G401 (cell line): Measurements from ENCODE around the gene KCNJ18. TPM values are rescaled to one million over a fixed set of nuclear protein-coding genes. Genes with fewer than 3 reads are reported as not detected.
"Not testable (repeated sequence)": the region's sequence is repeated elsewhere in the genome, so short reads cannot be mapped to it uniquely, and the experiment has no call there.

Source experiments
- DNase-seq: peaks from one replicate; pipeline ENCODE4 v3.0.0-alpha.2; 2015; ENCODE audit warnings: low spot score
- in situ Hi-C: cut with HindIII; loops from 2 replicates; pipeline ENCODE4 v1.10.0; 2016; ENCODE audit warnings: low sequenced_read_pairs, mixed read lengths
- total RNA-seq: library from RNA; depleted of rRNA; stranded (reverse); fragments of >200 nt; shearing (Covaris generic); gene quantifications from 2 replicates; pipeline ENCODE4 v1.2.3, GENCODE V29; 2014; rRNA removed

The KCNJ18 gene
- total RNA-seq: not detected in 2 replicates

- in situ Hi-C loops, DNase-seq: not testable (repeated sequence)
Observed at GRCh38 chr17:21691883-21692703, at the start of gene KCNJ18. TSS of gene KCNJ18 (plus strand) at chr17:21692523. CDS start at chr17:21702787, 10,264 bp downstream.

- DNase-seq, in situ Hi-C loops: not testable (repeated sequence)
Observed at GRCh38 chr17:21648125-21648524, 44.2 kb upstream of the KCNJ18 start.

GRCh38 chr17:21650043-21650442 is 42.3 kb upstream of the KCNJ18 start:
- DNase-seq, in situ Hi-C loops: not testable (repeated sequence)

- in situ Hi-C loops: not testable (repeated sequence)
- DNase-seq: peak; percentile 30
Observed at GRCh38 chr17:21652049-21652448, 40.3 kb upstream of the KCNJ18 start.

- DNase-seq, in situ Hi-C loops: not testable (repeated sequence)
Observed at GRCh38 chr17:21653211-21653610, 39.1 kb upstream of the KCNJ18 start.

GRCh38 chr17:21656518-21657309 is 35.6 kb upstream of the KCNJ18 start:
- in situ Hi-C loops, DNase-seq: not testable (repeated sequence)

- in situ Hi-C loops, DNase-seq: not testable (repeated sequence)
Observed at GRCh38 chr17:21659635-21660034, 32.7 kb upstream of the KCNJ18 start.

- DNase-seq, in situ Hi-C loops: not testable (repeated sequence)
Observed at GRCh38 chr17:21661455-21661854, 30.9 kb upstream of the KCNJ18 start.

- in situ Hi-C loops, DNase-seq: not testable (repeated sequence)
Observed at GRCh38 chr17:21663166-21663565, 29.2 kb upstream of the KCNJ18 start.

GRCh38 chr17:21663614-21664474 is 28.5 kb upstream of the KCNJ18 start:
- in situ Hi-C loops, DNase-seq: not testable (repeated sequence)

GRCh38 chr17:21665171-21665570 is 27.2 kb upstream of the KCNJ18 start:
- DNase-seq, in situ Hi-C loops: not testable (repeated sequence)

- in situ Hi-C loops, DNase-seq: not testable (repeated sequence)
Observed at GRCh38 chr17:21665935-21666493, 26.3 kb upstream of the KCNJ18 start.

GRCh38 chr17:21666711-21667412 is 25.5 kb upstream of the KCNJ18 start:
- peak; percentile 36 for DNase-seq

GRCh38 chr17:21667413-21668117 is 24.8 kb upstream of the KCNJ18 start:
- in situ Hi-C loops, DNase-seq: not testable (repeated sequence)

More at GRCh38 chr17:21666711-21667412, 25.5 kb upstream of the KCNJ18 start:
- in situ Hi-C loops: not testable (repeated sequence)

- DNase-seq, in situ Hi-C loops: not testable (repeated sequence)
Observed at GRCh38 chr17:21668118-21668488, 24.2 kb upstream of the KCNJ18 start.

GRCh38 chr17:21668746-21669508 is 23.4 kb upstream of the KCNJ18 start:
- in situ Hi-C loops, DNase-seq: not testable (repeated sequence)
